ENCODE data around the gene MAP2K7. TPM values are rescaled to one million over a fixed set of nuclear protein-coding genes. Genes with fewer than 3 reads are reported as not detected.

The MAP2K7 gene
- total RNA-seq, 1 experiment from 2014 or later, result 13.0 TPM

GRCh38 chr19:7866399-7867091, 37.1 kb upstream of the MAP2K7 start:
- DNase-seq (ENCODE audit: low read depth), result no peak

GRCh38 chr19:7867092-7867844, 36.4 kb upstream of the MAP2K7 start:
- no peak for DNase-seq (ENCODE audit: low read depth)

- DNase-seq (ENCODE audit: low read depth), result no peak
Observed at GRCh38 chr19:7868326-7868670, 35.4 kb upstream of the MAP2K7 start.

- peak; percentile 35 for DNase-seq (ENCODE audit: low read depth)
Observed at GRCh38 chr19:7868671-7869452, 34.8 kb upstream of the MAP2K7 start.

GRCh38 chr19:7869453-7869909, 34.2 kb upstream of the MAP2K7 start:
- DNase-seq (ENCODE audit: low read depth), result no peak

- no peak for DNase-seq (ENCODE audit: low read depth)
Observed at GRCh38 chr19:7869910-7870511, 33.7 kb upstream of the MAP2K7 start.

GRCh38 chr19:7870571-7871436, 32.9 kb upstream of the MAP2K7 start:
- DNase-seq (ENCODE audit: low read depth), result peak; percentile 35

- peak; percentile 82 for DNase-seq (ENCODE audit: low read depth)
Observed at GRCh38 chr19:7871437-7872305, 32.0 kb upstream of the MAP2K7 start.

- no peak for DNase-seq (ENCODE audit: low read depth)
Observed at GRCh38 chr19:7872306-7873204, 31.1 kb upstream of the MAP2K7 start.

GRCh38 chr19:7873304-7874075, 30.2 kb upstream of the MAP2K7 start:
- DNase-seq (ENCODE audit: low read depth), result no peak

- no peak for DNase-seq (ENCODE audit: low read depth)
Observed at GRCh38 chr19:7874076-7874896, 29.4 kb upstream of the MAP2K7 start, which contains the start of gene PRR36. TSS of gene PRR36 (minus strand) at chr19:7874390. CDS start at chr19:7873689, 701 bp downstream.

GRCh38 chr19:7874897-7875273, 28.8 kb upstream of the MAP2K7 start:
- no peak for DNase-seq (ENCODE audit: low read depth)

- no peak for DNase-seq (ENCODE audit: low read depth)
Observed at GRCh38 chr19:7877249-7877836, 26.3 kb upstream of the MAP2K7 start.

- no peak for DNase-seq (ENCODE audit: low read depth)
Observed at GRCh38 chr19:7879111-7879807, 24.4 kb upstream of the MAP2K7 start.

GRCh38 chr19:7879836-7880235, 23.8 kb upstream of the MAP2K7 start:
- DNase-seq (ENCODE audit: low read depth), result no peak

GRCh38 chr19:7881910-7882309, 21.8 kb upstream of the MAP2K7 start:
- no peak for DNase-seq (ENCODE audit: low read depth)
